OCI-LY7 (cell line): ENCODE data around the gene FRMPD2. TPM values are rescaled to one million over a fixed set of nuclear protein-coding genes. Genes with fewer than 3 reads are reported as not detected.

ENCODE experiments used
- BruUV-seq: library from RNA; stranded (reverse); fragments of 400-500 nt; replicated peaks from 2 replicates; lab custom pipeline; 2021; lab: Mats Ljungman, UMichigan
- CTCF ChIA-PET: fragments of 300-600 bp; sonication (Branson Sonifier 250); formaldehyde crosslinking; loops from one replicate; lab custom pipeline; 2022; ENCODE audit warnings: antibody characterized with exemption; ENCODE audit not compliant: unreplicated experiment; lab: Charles Lee
- POLR2A ChIA-PET: fragments of 300-600 bp; sonication (Branson Sonifier 250); formaldehyde crosslinking; loops from one replicate; lab custom pipeline; 2022; ENCODE audit warnings: antibody characterized with exemption; lab: Charles Lee
- DNase-seq: peaks from one replicate; pipeline ENCODE4 v3.0.0-alpha.2; 2015; ENCODE audit warnings: low spot score
- H2AFZ ChIP-seq: fragments of 200-600 bp; sonication (generic), shearing (Covaris generic); 2 replicates; pipeline ENCODE4 v1.6.1; 2014; ENCODE audit warnings: mild to moderate bottlenecking, antibody characterized with exemption, low read length, moderate library complexity
- H3K27ac ChIP-seq: fragments of 200-600 bp; sonication (generic); 2 replicates; pipeline ENCODE4 v1.5.1; 2014; ENCODE audit warnings: mixed run types, low read depth, mild to moderate bottlenecking, moderate library complexity, low read length, inconsistent platforms; ENCODE audit not compliant: poor library complexity, severe bottlenecking
- H3K36me3 ChIP-seq: fragments of 200-600 bp; sonication (generic); 2 replicates; pipeline ENCODE4 v1.6.1; 2014; ENCODE audit warnings: mild to moderate bottlenecking, antibody characterized with exemption, low read length, moderate library complexity, mixed read lengths; ENCODE audit not compliant: insufficient read depth
- H3K4me1 ChIP-seq: fragments of 200-600 bp; sonication (generic); 2 replicates; pipeline ENCODE4 v1.5.1; 2014; ENCODE audit warnings: mild to moderate bottlenecking, low read length; ENCODE audit not compliant: insufficient read depth, poor library complexity, severe bottlenecking
- H3K4me2 ChIP-seq: fragments of 200-600 bp; sonication (generic); 2 replicates; pipeline ENCODE4 v1.6.1; 2014; ENCODE audit warnings: mild to moderate bottlenecking, low read length
- H3K4me3 ChIP-seq: fragments of 200-600 bp; sonication (generic); 2 replicates; pipeline ENCODE4 v1.5.1; 2014; ENCODE audit warnings: mild to moderate bottlenecking, low read depth, low read length; ENCODE audit not compliant: poor library complexity, severe bottlenecking
- H3K79me2 ChIP-seq: fragments of 200-600 bp; sonication (generic); 2 replicates; pipeline ENCODE4 v1.6.1; 2016; ENCODE audit warnings: low read depth, mild to moderate bottlenecking, low read length, moderate library complexity, mixed read lengths; ENCODE audit not compliant: insufficient read depth
- H3K9me2 ChIP-seq: fragments of 200-600 bp; sonication (generic); 2 replicates; pipeline ENCODE4 v1.6.1; 2016; ENCODE audit warnings: mild to moderate bottlenecking, low read length, mixed read lengths; ENCODE audit not compliant: insufficient read depth
- H3K9me3 ChIP-seq: fragments of 200-600 bp; sonication (generic); 2 replicates; pipeline ENCODE4 v1.6.1; 2014; ENCODE audit warnings: mild to moderate bottlenecking, mixed run types, low read length, mixed read lengths
- H4K20me1 ChIP-seq: fragments of 200-600 bp; sonication (generic); 2 replicates; pipeline ENCODE4 v1.6.1; 2014; ENCODE audit warnings: mild to moderate bottlenecking, antibody characterized with exemption, low read length, moderate library complexity, mixed read lengths; ENCODE audit not compliant: insufficient read depth
- EZH2phosphoT487 ChIP-seq: fragments of 200-600 bp; sonication (generic); IDR thresholded peaks from 2 replicates; pipeline ENCODE4 v1.6.1; 2018; ENCODE audit warnings: low read depth, borderline replicate concordance, mild to moderate bottlenecking, mixed run types, antibody characterized with exemption, low read length, moderate library complexity, mixed read lengths
- intact Hi-C: fragments of 100-400 bp; cut with micrococcal nuclease; formaldehyde crosslinking; loops from one replicate; pipeline ENCODE4 v1.10.0; 2022; ENCODE audit not compliant: unreplicated experiment
- total RNA-seq, 2 experiments: library from RNA; depleted of rRNA in 1 of 2; stranded (reverse); fragments of >200 nt in 1 of 2; shearing (Covaris generic) in 1 of 2; gene quantifications; 2 replicates each; pipeline ENCODE4 v1.2.3, GENCODE V29; 2014 to 2022
- TF ChIP-seq, protein P1 (sequence below): fragments of 200-600 bp; sonication (generic); conservative IDR thresholded peaks from 2 replicates; pipeline ENCODE4 v1.5.1; 2014; ENCODE audit warnings: mild to moderate bottlenecking, antibody characterized with exemption, low read length, moderate library complexity, mixed read lengths

FRMPD2 gene
- total RNA-seq, 2 experiments from 2014 or later: not detected

DNA sequence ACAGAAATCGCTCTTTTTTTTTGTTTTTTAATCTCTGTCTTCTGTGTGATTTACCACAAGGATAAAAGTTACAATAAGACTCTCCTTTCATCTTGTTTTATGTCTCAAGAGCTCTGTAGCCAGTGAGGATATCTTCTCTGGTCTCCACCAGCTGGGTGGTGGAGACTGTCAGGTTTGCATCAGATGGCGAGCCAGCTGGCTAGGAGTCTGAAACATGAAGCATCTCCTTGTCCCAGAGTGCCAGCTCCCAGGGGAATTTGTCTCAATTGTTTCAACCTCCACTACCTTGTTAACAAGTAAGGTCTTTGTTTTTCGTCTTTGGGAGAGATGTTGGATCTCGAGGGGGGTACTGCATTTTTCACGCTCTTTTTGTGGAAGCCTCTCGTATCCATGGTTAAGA, 47.3 kb downstream of the FRMPD2 start:
- H3K9me2 ChIP-seq: no peaks in the 10 kb centered on the region
- intact Hi-C loops: no loop called here
- CTCF ChIA-PET: no interaction called here
- no peak overlapping the region for H2AFZ ChIP-seq
- H3K36me3 ChIP-seq: no peaks in the 10 kb centered on the region
- H3K79me2 ChIP-seq: no peaks in the 10 kb centered on the region
- POLR2A ChIA-PET: no interaction called here
- BruUV-seq: no TSS peak
- H3K4me3 ChIP-seq: no peak overlapping the region
- H4K20me1 ChIP-seq: no peaks in the 10 kb centered on the region
- no peaks in the 10 kb centered on the region for H3K4me1 ChIP-seq
- H3K27ac ChIP-seq: no peak overlapping the region
- H3K4me2 ChIP-seq: no peak overlapping the region
- TF ChIP-seq EZH2phosphoT487: no peak
- TF ChIP-seq, protein P1, sequence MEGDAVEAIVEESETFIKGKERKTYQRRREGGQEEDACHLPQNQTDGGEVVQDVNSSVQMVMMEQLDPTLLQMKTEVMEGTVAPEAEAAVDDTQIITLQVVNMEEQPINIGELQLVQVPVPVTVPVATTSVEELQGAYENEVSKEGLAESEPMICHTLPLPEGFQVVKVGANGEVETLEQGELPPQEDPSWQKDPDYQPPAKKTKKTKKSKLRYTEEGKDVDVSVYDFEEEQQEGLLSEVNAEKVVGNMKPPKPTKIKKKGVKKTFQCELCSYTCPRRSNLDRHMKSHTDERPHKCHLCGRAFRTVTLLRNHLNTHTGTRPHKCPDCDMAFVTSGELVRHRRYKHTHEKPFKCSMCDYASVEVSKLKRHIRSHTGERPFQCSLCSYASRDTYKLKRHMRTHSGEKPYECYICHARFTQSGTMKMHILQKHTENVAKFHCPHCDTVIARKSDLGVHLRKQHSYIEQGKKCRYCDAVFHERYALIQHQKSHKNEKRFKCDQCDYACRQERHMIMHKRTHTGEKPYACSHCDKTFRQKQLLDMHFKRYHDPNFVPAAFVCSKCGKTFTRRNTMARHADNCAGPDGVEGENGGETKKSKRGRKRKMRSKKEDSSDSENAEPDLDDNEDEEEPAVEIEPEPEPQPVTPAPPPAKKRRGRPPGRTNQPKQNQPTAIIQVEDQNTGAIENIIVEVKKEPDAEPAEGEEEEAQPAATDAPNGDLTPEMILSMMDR: no peak
- DNase-seq: no peak
- no peaks in the 10 kb centered on the region for H3K9me3 ChIP-seq

DNA sequence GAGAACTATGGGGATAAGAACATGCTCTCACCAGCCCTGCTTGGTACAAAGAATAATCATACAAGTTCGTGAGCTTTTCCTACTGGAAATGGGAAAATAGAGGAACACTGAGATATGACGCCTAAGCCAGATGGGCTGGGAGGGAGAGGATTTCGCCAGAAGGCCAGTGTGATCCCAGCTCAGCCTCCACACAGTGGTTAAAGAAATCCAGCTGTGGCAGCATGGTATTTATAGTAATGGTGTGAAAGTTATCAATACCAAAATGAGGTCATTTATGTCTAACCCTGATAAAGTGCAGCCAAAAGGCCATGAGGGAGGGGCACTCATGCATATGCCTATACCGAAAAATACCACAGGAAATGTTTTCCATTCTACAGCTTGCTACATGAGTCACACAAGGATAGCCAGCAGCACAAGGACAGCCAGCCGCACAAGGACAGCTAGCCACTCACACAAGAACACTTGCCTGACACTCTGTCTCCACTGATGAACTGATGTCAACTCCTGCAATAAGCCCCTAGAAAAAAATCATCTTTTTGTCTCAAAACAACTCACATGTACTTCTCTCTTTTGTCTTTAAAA, 49.4 kb downstream of the FRMPD2 start:
- no peaks in the 10 kb centered on the region for H3K9me3 ChIP-seq
- H3K9me2 ChIP-seq: no peaks in the 10 kb centered on the region
- intact Hi-C loops: no loop called here
- no peak overlapping the region for H2AFZ ChIP-seq
- no peak overlapping the region for H3K27ac ChIP-seq
- no peaks in the 10 kb centered on the region for H4K20me1 ChIP-seq
- TF ChIP-seq, protein P1: no peak
- no peak for TF ChIP-seq EZH2phosphoT487
- H3K4me1 ChIP-seq: no peaks in the 10 kb centered on the region
- no peak overlapping the region for H3K4me2 ChIP-seq
- BruUV-seq: no TSS peak
- no peaks in the 10 kb centered on the region for H3K79me2 ChIP-seq
- no peak overlapping the region for H3K4me3 ChIP-seq
- CTCF ChIA-PET: interaction anchor here (0.6 kb wide), 1 partner anchor 15 kb away, joined by 3 read pairs; no protein-coding TSS in a partner anchor
- POLR2A ChIA-PET: no interaction called here
- H3K36me3 ChIP-seq: no peaks in the 10 kb centered on the region
- no peak for DNase-seq

DNA sequence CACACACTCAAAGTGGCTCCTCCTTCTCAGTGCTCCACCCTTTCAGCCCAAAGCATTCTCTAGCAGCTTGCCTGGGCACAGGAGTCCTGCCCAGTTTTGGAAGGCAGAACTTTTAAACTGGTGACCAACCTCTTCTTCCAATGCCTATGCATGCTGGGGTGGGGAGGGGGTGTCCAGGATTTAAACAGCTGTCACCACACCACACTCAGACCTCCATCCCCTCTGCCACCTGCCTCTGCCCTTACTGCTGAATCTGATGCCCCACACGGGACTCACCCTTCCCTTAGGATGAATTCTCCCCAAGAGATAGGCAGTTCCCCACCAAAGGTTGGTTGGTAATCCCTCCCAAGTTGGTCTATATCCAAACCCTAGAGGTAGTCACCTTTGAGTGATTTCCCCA, 50.2 kb downstream of the FRMPD2 start:
- Histone ChIP-seq H4K20me1 (no peaks in the 10 kb centered on the region), H3K4me3 (no peak overlapping the region), H3K4me2 (no peak overlapping the region), H3K36me3 (no peaks in the 10 kb centered on the region), H2AFZ (no peak overlapping the region), H3K9me3 (no peaks in the 10 kb centered on the region), H3K27ac (no peak overlapping the region), H3K79me2 (no peaks in the 10 kb centered on the region), H3K9me2 (no peaks in the 10 kb centered on the region), H3K4me1 (no peaks in the 10 kb centered on the region)
- intact Hi-C loops: no loop called here
- no TSS peak for BruUV-seq
- DNase-seq: no peak
- ChIA-PET CTCF (no interaction called here), POLR2A (no interaction called here)
- TF ChIP-seq EZH2phosphoT487: no peak
- TF ChIP-seq, protein P1: no peak
